HG02852 (cell line): ENCODE data around the gene HLA-DQA1.
"Not testable (repeated sequence)": the region's sequence is repeated elsewhere in the genome, so short reads cannot be mapped to it uniquely, and the experiment has no call there.

ENCODE experiments used
- ATAC-seq: cut with Tn5 transposase; IDR thresholded peaks from one replicate; pipeline ENCODE4 v1.9.1; 2021; ENCODE audit warnings: mild to moderate bottlenecking, moderate library complexity; ENCODE audit not compliant: unreplicated experiment

The HLA-DQA1 gene

GRCh38 chr6:32637219-32637880 lies at the start of gene HLA-DQA1:
HLA-DQA1 (plus strand) TSS chr6:32637406; CDS start chr6:32637459, 53 bp downstream.
- ATAC-seq, result no peak

- ATAC-seq, result no peak
These were observed 49.0 kb upstream of the HLA-DQA1 start for GRCh38 chr6:32588156-32588555.

- peak; percentile 88 for ATAC-seq
These were observed 47.4 kb upstream of the HLA-DQA1 start, which contains the start of gene HLA-DRB1 for GRCh38 chr6:32589596-32590449. HLA-DRB1 (minus strand) TSS chr6:32589848; CDS start chr6:32589742, 106 bp downstream.

GRCh38 chr6:32590713-32591112 lies 46.5 kb upstream of the HLA-DQA1 start:
- ATAC-seq, result not testable (repeated sequence)

GRCh38 chr6:32597024-32597423 lies 40.2 kb upstream of the HLA-DQA1 start:
- no peak for ATAC-seq

GRCh38 chr6:32602383-32602782 lies 34.8 kb upstream of the HLA-DQA1 start:
- ATAC-seq, result no peak

GRCh38 chr6:32603222-32603621 lies 34.0 kb upstream of the HLA-DQA1 start:
- no peak for ATAC-seq

GRCh38 chr6:32603888-32604287 lies 33.3 kb upstream of the HLA-DQA1 start:
- ATAC-seq, result no peak

GRCh38 chr6:32604434-32604877 lies 32.8 kb upstream of the HLA-DQA1 start:
- ATAC-seq, result no peak

- ATAC-seq, result no peak
These were observed 29.8 kb upstream of the HLA-DQA1 start for GRCh38 chr6:32607263-32607987.

GRCh38 chr6:32607988-32608298 lies 29.3 kb upstream of the HLA-DQA1 start:
- no peak for ATAC-seq

- ATAC-seq, result no peak
These were observed 28.8 kb upstream of the HLA-DQA1 start for GRCh38 chr6:32608362-32608761.

GRCh38 chr6:32609391-32609730 lies 27.8 kb upstream of the HLA-DQA1 start:
- ATAC-seq, result no peak

GRCh38 chr6:32609731-32610640 lies 27.2 kb upstream of the HLA-DQA1 start:
- peak; percentile 85 for ATAC-seq

- ATAC-seq, result no peak
These were observed 26.4 kb upstream of the HLA-DQA1 start for GRCh38 chr6:32610682-32611296.

GRCh38 chr6:32613475-32613874 lies 23.7 kb upstream of the HLA-DQA1 start:
- ATAC-seq, result no peak

GRCh38 chr6:32614366-32615081 lies 22.7 kb upstream of the HLA-DQA1 start:
- ATAC-seq, result no peak

- ATAC-seq, result no peak
These were observed 21.2 kb upstream of the HLA-DQA1 start for GRCh38 chr6:32615885-32616532.

GRCh38 chr6:32617751-32618150 lies 19.5 kb upstream of the HLA-DQA1 start:
- no peak for ATAC-seq
